A549 (cell line): ENCODE data around the gene PPP1R12C.

ENCODE experiments used
- BHLHE40 ChIP-seq: IDR thresholded peaks from 2 replicates; pipeline ENCODE4 v1.6.1; 2012; ENCODE audit warnings: low read depth, low read length, inconsistent platforms
- CBX8 ChIP-seq: fragments of 200-600 bp; sonication (generic); IDR thresholded peaks from 2 replicates; pipeline ENCODE4 v1.6.1; 2016
- CHD4 ChIP-seq: fragments of 200-600 bp; sonication (generic); IDR thresholded peaks from 2 replicates; pipeline ENCODE4 v1.6.1; 2016; ENCODE audit warnings: antibody characterized with exemption, mild to moderate bottlenecking, borderline replicate concordance
- EP300 ChIP-seq, 2 experiments: fragments of >200 bp; sonication (Bioruptor Twin); formaldehyde crosslinking; IDR thresholded peaks; 2 replicates in 1 of 2; 3 replicates in 1 of 2; pipeline ENCODE4 v1.6.1; 2016 to 2017
- POLR2A ChIP-seq: IDR thresholded peaks from 2 replicates; pipeline ENCODE4 v1.6.1; 2012; ENCODE audit warnings: mild to moderate bottlenecking, low read length
- RCOR1 ChIP-seq: fragments of 150-350 bp; IDR thresholded peaks from 2 replicates; pipeline ENCODE4 v1.6.1; 2014; ENCODE audit warnings: antibody characterized with exemption, low read length, low read depth
- RFX5 ChIP-seq: fragments of 450-650 bp; IDR thresholded peaks from 2 replicates; pipeline ENCODE4 v1.7.1; 2014; ENCODE audit warnings: antibody characterized with exemption, mild to moderate bottlenecking, moderate library complexity
- ZC3H11A ChIP-seq: fragments of 450-650 bp; IDR thresholded peaks from 2 replicates; pipeline ENCODE4 v1.6.1; 2014; ENCODE audit warnings: antibody characterized with exemption, mild to moderate bottlenecking
- TF ChIP-seq, protein P1 (sequence below): fragments of >200 bp; sonication (Bioruptor Twin); formaldehyde crosslinking; IDR thresholded peaks from 3 replicates; pipeline ENCODE4 v1.5.1; 2016
- TF ChIP-seq, protein P2 (sequence below): IDR thresholded peaks from 2 replicates; pipeline ENCODE4 v1.6.1; 2012
- TF ChIP-seq, protein P3 (sequence below): fragments of 200-600 bp; sonication (generic); IDR thresholded peaks from 2 replicates; pipeline ENCODE4 v1.6.1; 2016; ENCODE audit warnings: antibody characterized with exemption, mild to moderate bottlenecking, moderate library complexity

DNA sequence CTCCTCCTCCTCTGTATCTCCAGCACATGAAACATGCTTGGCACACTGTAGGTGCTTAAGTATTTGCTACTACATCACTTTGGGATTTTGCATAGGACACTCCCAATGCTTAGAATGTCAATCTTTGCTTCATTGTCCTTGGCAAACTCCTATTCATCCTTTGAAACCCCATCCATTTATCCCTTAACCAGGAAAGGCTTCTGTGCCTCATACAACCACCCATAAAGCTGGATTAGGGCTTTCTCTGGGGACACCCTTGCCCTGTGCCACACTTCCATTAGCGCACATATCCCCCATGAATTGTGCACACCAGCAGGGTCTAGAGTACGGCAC lies 47.6 kb downstream of the PPP1R12C start:
- TF ChIP-seq, protein P1, sequence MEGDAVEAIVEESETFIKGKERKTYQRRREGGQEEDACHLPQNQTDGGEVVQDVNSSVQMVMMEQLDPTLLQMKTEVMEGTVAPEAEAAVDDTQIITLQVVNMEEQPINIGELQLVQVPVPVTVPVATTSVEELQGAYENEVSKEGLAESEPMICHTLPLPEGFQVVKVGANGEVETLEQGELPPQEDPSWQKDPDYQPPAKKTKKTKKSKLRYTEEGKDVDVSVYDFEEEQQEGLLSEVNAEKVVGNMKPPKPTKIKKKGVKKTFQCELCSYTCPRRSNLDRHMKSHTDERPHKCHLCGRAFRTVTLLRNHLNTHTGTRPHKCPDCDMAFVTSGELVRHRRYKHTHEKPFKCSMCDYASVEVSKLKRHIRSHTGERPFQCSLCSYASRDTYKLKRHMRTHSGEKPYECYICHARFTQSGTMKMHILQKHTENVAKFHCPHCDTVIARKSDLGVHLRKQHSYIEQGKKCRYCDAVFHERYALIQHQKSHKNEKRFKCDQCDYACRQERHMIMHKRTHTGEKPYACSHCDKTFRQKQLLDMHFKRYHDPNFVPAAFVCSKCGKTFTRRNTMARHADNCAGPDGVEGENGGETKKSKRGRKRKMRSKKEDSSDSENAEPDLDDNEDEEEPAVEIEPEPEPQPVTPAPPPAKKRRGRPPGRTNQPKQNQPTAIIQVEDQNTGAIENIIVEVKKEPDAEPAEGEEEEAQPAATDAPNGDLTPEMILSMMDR: no peak
- TF ChIP-seq EP300 (IDR thresholded peaks at IDR 0.05) (no peak), CBX8 (no peak), RCOR1 (no peak), POLR2A (no peak), RFX5 (no peak), ZC3H11A (no peak), CHD4 (no peak), BHLHE40 (no peak)
- TF ChIP-seq, protein P2, sequence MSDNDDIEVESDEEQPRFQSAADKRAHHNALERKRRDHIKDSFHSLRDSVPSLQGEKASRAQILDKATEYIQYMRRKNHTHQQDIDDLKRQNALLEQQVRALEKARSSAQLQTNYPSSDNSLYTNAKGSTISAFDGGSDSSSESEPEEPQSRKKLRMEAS: no peak
- TF ChIP-seq, protein P3, sequence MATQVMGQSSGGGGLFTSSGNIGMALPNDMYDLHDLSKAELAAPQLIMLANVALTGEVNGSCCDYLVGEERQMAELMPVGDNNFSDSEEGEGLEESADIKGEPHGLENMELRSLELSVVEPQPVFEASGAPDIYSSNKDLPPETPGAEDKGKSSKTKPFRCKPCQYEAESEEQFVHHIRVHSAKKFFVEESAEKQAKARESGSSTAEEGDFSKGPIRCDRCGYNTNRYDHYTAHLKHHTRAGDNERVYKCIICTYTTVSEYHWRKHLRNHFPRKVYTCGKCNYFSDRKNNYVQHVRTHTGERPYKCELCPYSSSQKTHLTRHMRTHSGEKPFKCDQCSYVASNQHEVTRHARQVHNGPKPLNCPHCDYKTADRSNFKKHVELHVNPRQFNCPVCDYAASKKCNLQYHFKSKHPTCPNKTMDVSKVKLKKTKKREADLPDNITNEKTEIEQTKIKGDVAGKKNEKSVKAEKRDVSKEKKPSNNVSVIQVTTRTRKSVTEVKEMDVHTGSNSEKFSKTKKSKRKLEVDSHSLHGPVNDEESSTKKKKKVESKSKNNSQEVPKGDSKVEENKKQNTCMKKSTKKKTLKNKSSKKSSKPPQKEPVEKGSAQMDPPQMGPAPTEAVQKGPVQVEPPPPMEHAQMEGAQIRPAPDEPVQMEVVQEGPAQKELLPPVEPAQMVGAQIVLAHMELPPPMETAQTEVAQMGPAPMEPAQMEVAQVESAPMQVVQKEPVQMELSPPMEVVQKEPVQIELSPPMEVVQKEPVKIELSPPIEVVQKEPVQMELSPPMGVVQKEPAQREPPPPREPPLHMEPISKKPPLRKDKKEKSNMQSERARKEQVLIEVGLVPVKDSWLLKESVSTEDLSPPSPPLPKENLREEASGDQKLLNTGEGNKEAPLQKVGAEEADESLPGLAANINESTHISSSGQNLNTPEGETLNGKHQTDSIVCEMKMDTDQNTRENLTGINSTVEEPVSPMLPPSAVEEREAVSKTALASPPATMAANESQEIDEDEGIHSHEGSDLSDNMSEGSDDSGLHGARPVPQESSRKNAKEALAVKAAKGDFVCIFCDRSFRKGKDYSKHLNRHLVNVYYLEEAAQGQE: no peak
